DMS53 (cell line): Measurements from ENCODE around the gene TSPAN4.

ENCODE experiments used
- DNase-seq: peaks from one replicate; lab custom pipeline; 2025; lab: John Stamatoyannopoulos, UW

Gene TSPAN4

DNA sequence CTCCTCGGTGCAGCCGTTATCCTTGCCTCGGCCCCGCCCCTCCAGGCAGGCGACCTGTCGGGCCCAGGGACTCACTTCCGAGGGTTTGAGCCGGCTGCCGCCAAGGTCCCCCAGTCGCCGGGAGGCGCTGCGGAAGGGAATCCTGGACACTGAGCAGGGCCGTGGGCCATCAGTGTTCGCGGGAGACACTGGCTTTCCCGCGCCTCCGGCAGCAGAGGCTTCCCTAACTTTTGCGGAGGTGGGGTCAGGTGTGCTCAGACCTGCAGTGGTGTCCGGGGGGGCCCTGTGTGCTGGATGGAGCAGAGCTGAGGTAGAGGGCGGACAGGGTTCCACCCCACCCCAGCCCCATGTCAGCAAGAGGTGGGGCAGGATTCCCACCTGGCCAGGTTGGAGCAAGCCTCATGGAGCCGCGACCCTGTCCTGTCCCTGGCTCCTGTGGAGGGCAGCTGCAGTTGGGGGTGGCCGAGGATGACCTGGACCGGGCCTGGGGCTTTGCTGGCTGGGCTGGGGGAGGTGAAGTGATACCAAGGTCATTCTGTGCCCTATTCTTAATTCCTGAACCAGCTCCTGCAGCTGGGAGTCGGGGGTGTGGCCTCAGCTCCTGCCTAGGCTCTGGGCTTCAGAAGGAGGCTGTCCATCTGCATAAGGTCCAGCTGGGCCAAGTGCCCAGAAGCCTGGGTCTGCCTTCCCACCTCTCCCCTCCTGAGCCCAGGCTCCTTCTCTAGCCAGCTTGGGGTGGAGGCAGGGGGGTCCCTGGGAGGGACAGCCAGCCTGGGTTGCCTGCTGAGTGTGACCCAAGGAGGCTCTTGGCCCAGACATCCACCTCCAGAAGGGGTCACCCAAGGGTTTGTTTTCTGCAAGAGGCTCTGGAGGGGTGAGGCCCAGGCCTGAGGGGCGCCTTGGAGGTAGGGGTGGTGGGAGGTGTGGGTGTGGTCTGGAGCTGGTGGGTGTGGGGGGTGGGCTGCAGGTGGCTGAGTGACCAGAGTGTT is 8.4 kb downstream of the TSPAN4 start:
- peak; percentile 83 for DNase-seq

- DNase-seq: no peak
These were observed 10.1 kb downstream of the TSPAN4 start for GRCh38 chr11:852762-853161.

GRCh38 chr11:853682-854448 is 11.2 kb downstream of the TSPAN4 start:
- DNase-seq: no peak

- no peak for DNase-seq
These were observed 12.1 kb downstream of the TSPAN4 start for GRCh38 chr11:854601-855329.

DNA sequence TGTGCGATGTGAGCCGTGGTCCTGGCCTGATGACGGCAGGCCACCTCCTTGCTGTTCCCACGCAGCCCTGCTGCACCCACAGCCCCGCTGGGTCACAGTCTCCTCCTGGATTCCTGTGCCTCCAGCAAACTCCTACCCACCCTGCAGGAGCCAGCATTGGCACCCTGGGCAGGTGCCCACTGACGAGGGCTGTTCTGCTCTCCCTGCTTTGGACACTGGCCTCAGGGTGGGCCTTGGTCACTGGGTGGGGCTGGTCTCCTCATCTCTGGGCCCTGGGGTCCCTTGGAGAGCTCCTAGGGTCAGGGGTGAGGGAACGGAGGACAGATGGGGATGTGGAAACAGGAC is 12.7 kb downstream of the TSPAN4 start:
- no peak for DNase-seq

- DNase-seq: no peak
These were observed 13.1 kb downstream of the TSPAN4 start for GRCh38 chr11:855796-856195.

DNA sequence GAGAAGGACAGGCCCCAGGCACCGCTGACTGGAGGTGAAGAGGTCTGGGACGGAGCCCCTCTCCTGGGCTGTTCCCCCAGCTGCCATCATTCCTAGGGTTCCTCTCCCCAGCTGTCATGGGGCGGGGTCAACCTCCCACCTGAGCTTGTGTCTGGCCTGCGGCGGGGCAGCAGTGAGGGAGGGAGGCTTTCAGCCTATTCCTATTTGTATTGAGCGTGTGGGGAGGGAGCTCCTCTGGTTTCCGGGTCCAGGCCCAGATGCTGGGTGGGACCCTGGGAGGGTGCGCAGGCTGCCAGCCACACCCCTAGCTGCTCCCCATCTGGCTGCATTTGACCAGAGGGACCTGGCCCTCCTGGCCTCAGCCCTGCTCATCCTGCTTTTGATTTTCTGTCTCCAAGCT is 13.7 kb downstream of the TSPAN4 start:
- no peak for DNase-seq

DNA sequence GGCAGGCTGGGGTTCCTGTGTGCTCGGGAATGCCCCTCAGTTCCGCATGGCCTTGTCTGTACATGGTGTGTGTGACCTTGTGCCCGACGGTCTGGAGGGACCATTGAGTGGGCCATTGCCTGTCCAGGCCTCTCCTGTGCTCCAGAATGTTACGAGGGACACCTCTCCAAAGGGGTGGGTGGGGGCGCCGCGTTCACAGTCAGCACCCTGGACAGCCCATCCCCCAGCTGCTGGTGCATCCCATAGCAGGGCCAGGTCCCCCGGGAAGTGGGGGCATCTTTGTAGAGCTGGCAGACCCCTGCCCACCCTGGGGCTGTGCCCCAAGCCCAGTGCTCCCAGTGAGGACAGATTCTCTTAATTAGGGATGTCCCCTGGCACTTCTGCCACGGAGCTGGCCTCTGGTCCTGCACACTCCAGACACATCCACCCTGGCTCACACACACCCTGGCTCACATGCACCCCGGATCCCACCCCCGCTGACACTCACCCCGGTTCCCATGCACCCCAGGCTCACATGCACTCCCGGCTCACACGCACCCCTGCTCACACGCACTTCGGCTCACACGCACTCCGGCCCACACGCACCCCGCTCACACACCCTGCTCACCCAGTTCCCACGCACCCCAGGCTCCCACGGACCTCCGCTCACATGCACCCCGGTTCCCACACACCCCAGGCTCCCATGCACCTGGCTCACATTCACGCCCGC is 15.6 kb downstream of the TSPAN4 start:
- DNase-seq: no peak

DNA sequence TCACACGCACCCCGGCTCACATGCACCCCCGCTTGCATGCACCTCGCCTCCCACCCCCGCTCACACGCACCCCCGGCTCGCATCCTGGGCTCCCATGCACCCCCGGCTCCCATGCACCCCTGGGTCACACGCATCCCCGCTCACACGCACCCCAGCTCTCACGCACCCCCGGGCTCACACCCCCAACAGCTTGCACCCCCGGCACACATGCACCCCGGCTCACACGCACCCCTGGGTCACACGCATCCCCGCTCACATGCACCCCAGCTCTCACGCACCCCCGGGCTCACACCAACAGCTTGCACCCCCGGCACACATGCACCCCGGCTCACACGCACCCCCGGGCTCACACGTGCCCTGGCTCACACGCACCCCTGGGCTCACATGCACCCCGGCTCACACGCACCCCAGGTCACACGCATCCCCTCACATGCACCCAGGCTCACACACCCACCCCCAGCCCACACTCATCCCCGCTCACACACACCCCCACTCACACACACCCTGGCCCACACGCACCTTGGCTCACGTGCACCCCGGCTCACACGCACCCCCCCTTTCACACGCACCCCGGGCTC is 16.2 kb downstream of the TSPAN4 start:
- no peak for DNase-seq

DNA sequence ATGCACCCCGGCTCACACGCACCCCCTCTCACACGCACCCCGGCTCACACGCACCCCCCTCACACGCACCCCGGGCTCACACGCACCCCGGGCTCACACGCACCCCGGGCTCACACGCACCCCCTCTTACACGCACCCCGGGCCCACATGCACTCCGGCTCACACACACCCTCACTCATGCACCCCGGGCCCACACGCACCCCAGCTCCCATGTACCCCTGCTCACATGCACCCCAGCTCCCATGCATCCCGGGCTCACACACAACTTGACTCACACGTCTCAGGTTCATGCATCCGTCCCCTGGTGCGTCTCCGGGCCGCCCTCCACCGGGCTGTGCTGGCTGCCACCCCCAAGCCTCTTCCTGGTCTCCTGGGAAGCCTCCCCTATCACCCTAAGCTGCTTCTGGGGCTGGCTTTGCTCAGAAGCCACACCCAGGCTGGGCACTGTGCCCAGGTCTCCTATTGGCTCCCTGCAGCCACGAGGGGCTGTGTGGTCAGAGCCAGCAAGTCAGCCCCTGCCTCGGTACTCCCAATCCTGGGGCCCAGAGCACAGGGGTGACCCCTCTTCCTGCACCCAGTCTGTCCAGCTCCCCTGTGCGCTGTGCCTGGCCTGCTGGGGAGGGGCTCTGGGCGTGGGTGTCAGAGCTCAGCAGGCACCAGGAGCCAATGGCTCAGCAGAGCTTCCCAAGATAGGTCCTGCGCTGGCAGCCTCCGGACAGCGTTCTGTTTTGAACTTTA is 16.9 kb downstream of the TSPAN4 start:
- DNase-seq: peak; percentile 75

DNA sequence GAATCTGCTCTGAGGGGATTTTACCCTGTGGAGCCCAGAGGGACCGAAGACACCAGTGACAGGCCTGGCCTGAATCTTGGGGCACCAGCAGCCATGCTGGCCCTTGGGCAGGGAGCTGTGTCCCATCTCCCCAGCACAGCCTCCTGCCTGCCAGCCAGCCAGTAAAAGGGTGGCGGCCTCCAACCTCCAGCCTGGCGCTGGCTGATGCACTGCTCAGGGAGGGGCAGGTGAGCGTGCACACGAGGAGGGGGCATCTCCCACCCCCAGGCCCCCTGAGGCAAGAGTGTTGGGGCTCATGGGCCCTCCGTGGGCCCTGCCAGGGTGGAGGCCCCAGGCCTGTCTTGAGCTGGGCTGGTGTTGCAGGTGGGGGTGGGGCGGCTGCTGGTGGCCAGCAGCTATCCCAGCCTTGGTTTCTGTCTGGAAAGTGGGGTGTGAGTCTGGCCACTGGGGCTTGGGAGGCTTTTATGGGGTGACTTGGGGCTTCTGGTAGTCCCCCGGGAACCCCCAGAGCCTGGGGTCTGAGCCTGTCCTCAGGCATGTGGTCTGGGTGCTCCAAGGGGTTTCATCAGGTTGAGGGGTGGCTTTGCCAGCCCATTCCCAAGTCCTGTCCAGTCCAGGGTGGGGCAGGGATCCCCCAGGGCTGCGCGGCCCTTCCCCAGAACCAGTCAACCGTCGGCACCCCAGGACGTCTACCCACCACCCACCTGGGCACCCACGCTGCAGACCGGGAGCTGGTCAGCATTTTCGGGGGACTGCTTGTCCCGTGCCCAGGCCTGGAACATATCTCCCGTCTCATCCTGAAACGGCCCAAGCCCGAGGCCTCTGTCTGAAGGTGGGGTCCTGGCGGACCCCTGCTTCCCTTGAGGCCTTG is 17.8 kb downstream of the TSPAN4 start:
- DNase-seq: no peak

GRCh38 chr11:861105-861479 is 18.4 kb downstream of the TSPAN4 start:
- no peak for DNase-seq

- DNase-seq: no peak
These were observed 19.5 kb downstream of the TSPAN4 start for GRCh38 chr11:862081-862661.

DNA sequence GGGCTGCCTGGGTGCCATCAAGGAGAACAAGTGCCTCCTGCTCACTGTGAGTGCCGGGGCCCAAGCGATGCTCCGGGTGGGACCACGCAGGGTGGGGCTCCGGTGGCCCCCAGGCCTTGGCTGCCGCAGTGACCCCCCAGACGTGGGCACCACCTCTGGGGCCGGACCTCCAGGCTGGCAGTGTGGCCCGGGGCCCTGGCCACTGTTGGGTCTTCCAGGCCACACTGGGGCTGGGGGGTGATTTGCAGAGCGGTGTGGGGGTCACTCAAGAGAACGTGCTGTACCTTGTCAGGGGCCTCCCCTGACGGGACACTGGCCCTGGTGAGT is 20.0 kb downstream of the TSPAN4 start:
- no peak for DNase-seq

- no peak for DNase-seq
These were observed 20.6 kb downstream of the TSPAN4 start for GRCh38 chr11:863023-863909.

DNA sequence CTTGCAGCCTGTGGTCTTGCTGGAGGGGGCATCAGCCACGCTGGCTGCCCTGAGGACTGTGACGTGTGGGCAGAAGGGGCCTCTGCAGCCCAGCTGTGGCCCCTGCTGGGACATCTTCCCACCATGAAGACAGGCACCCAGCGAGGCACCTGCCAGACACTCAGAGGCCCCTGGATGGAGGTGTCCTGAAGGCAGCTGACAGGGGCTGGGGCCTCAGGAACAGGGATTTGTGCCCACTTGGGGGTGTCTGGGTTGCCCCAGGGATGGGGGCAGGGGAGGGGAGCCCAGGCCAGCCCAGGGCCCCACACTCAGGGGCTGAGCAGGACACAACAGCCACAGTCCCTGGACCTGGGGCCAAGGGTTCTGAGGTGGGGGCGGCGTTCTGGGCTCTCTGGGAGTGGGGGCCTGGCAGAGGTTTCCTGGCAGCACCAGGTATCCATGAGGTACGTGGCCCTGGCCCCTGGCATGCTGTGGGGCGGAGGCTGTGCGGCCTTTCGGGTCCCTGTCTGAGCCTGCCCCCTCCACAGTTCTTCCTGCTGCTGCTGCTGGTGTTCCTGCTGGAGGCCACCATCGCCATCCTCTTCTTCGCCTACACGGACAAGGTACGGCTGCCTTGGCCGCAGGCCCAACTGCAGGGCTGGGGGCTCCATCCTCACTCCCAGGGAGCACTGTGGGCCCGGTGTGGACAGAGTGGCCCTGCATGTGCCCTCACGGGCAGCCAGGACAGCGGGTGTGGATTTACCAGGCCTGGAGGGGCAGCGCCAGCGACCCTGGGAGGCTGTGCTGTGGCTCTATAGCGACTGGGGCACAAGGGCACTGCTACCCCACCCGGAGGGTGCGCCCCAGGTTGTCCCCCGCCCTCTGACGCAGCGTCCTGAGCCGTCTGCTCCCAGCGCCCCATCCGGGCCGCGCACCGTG is 21.5 kb downstream of the TSPAN4 start:
- no peak for DNase-seq

DNA sequence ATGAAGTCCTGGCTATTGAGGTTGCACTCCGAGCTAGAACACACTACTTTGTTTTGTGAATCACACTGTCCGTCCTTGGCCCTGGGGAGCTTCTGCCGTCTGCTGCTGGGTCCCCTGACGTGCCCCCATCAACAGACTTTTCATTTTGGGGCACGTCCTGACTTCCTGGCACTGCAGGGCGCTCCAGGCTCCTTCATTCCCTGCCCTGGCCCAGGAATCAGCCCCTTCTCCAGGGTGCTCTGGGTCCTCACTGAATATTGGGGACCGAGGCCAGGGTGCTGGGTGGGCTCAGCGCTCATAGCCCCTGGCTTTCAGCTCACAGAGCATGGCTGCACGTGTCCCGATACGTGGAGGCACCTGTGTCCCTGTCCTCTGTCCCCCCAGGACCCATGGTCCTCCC is 22.2 kb downstream of the TSPAN4 start:
- DNase-seq: no peak
